H1 (cell line): ENCODE measurements around the gene AHDC1.

ENCODE experiments used
- KDM1A ChIP-seq: fragments of 200-600, 300-600 bp; sonication (generic); IDR thresholded peaks from 2 replicates; pipeline ENCODE4 v1.7.1; 2016; ENCODE audit warnings: mild to moderate bottlenecking, low read length, borderline replicate concordance
- NANOG ChIP-seq: IDR thresholded peaks from 2 replicates; pipeline ENCODE4 v1.6.1; 2011; ENCODE audit warnings: low read length, low read depth, mild to moderate bottlenecking, inconsistent platforms; ENCODE audit not compliant: insufficient read depth, poor library complexity, severe bottlenecking
- POLR2A ChIP-seq, 2 experiments: IDR thresholded peaks; 1 replicate in 1 of 2; 2 replicates in 1 of 2; pipeline ENCODE4 v1.6.1; 2011; ENCODE audit warnings: low read depth in 2 of 2, low read length in 2 of 2, mild to moderate bottlenecking in 2 of 2; ENCODE audit errors: control extremely low read depth in 1 of 2
- POLR2AphosphoS5 ChIP-seq: IDR thresholded peaks from 2 replicates; pipeline ENCODE4 v1.6.1; 2011; ENCODE audit warnings: low read depth, low read length
- RBBP5 ChIP-seq: IDR thresholded peaks from 2 replicates; pipeline ENCODE4 v1.7.1; 2012; ENCODE audit warnings: low read depth, mild to moderate bottlenecking, inconsistent platforms, low read length, moderate library complexity, borderline replicate concordance
- TAF1 ChIP-seq: IDR thresholded peaks from 2 replicates; pipeline ENCODE4 v1.6.1; 2011; ENCODE audit warnings: mild to moderate bottlenecking, low read depth, low read length
- YY1 ChIP-seq: IDR thresholded peaks from 2 replicates; pipeline ENCODE4 v1.6.1; 2011; ENCODE audit warnings: low read depth, mild to moderate bottlenecking, low read length
- ZNF274 ChIP-seq: IDR thresholded peaks from 2 replicates; pipeline ENCODE4 v1.7.0; 2012; ENCODE audit warnings: low read length, borderline replicate concordance; ENCODE audit errors: extremely low read depth
- TF ChIP-seq, protein P1 (sequence below), 3 experiments: IDR thresholded peaks; 1 replicate in 2 of 3; 2 replicates in 1 of 3; pipeline versions ENCODE4 v1.5.1 to v1.6.1; 2011; ENCODE audit warnings: low read length in 3 of 3, mild to moderate bottlenecking in 3 of 3, inconsistent platforms in 2 of 3, low read depth in 1 of 3, moderate library complexity in 1 of 3; ENCODE audit not compliant: insufficient read depth in 1 of 3; ENCODE audit errors: control extremely low read depth in 1 of 3
- TF ChIP-seq, protein P2 (sequence below): IDR thresholded peaks from 2 replicates; pipeline ENCODE4 v1.6.1; 2012; ENCODE audit warnings: inconsistent platforms

DNA sequence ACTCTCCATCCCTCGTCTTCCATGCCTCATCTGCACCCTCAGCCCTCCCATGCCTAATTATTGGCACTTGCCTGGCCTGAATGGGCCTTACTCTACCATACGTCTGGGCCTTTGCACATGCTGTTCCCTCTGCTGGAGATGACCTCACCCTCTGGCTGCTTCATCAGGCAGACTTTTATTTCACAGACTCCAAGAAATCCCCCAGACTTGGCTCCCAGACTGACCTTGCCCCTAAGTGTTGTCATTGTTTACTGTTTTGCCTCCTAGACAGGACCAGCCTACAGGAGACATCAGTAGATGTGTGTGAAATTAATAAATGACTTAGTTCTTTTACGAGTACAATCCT lies 5.2 kb upstream of the AHDC1 start:
- TF ChIP-seq, protein P1, sequence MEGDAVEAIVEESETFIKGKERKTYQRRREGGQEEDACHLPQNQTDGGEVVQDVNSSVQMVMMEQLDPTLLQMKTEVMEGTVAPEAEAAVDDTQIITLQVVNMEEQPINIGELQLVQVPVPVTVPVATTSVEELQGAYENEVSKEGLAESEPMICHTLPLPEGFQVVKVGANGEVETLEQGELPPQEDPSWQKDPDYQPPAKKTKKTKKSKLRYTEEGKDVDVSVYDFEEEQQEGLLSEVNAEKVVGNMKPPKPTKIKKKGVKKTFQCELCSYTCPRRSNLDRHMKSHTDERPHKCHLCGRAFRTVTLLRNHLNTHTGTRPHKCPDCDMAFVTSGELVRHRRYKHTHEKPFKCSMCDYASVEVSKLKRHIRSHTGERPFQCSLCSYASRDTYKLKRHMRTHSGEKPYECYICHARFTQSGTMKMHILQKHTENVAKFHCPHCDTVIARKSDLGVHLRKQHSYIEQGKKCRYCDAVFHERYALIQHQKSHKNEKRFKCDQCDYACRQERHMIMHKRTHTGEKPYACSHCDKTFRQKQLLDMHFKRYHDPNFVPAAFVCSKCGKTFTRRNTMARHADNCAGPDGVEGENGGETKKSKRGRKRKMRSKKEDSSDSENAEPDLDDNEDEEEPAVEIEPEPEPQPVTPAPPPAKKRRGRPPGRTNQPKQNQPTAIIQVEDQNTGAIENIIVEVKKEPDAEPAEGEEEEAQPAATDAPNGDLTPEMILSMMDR (IDR thresholded peaks at IDR 0.05; ENCODE audit: control extremely low read depth in 1 of 3, insufficient read depth in 1 of 3, low read depth in 1 of 3, low read length in 3 of 3) = no peak
- TF ChIP-seq TAF1 = no peak
- TF ChIP-seq POLR2A (IDR thresholded peaks at IDR 0.05; ENCODE audit: control extremely low read depth in 1 of 2, low read depth in 2 of 2, low read length in 2 of 2) = no peak
- TF ChIP-seq POLR2AphosphoS5 = no peak
- TF ChIP-seq, protein P2, sequence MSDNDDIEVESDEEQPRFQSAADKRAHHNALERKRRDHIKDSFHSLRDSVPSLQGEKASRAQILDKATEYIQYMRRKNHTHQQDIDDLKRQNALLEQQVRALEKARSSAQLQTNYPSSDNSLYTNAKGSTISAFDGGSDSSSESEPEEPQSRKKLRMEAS = no peak
- TF ChIP-seq KDM1A = no peak
- TF ChIP-seq RBBP5 = no peak
- no peak for TF ChIP-seq NANOG
- TF ChIP-seq YY1 = no peak
- no peak for TF ChIP-seq ZNF274
